ENCODE measurements around the gene C1orf141. TPM values are rescaled to one million over a fixed set of nuclear protein-coding genes. Genes with fewer than 3 reads are reported as not detected.

Gene C1orf141
- total and polyA plus RNA-seq, 2 donors (not counting 3 experiments of a cell fraction or from before 2014, with no cell fraction given) = not detected

GRCh38 chr1:67173988-67174387 lies 39.2 kb upstream of the C1orf141 start:
- Histone ChIP-seq H3K9me3 (replicated peaks; ENCODE audit: control insufficient read depth, insufficient read depth, low read length) (no peaks in the 10 kb centered on the region), H3K4me2 (ENCODE audit: insufficient read depth, low read length) (no peak overlapping the region), H3K4me3 (replicated peaks in 1 of 3; ENCODE audit: insufficient read depth in 1 of 3, low read depth in 1 of 3, low read length in 3 of 3) (no peak overlapping the region), H3K79me2 (ENCODE audit: control insufficient read depth, insufficient read depth, low read length) (no peaks in the 10 kb centered on the region), H2AFZ (ENCODE audit: low read depth, low read length) (no peak overlapping the region), H4K20me1 (replicated peaks; ENCODE audit: control insufficient read depth, extremely low read depth, insufficient read depth, low read length) (no peaks in the 10 kb centered on the region), H3K4me1 (ENCODE audit: control insufficient read depth, extremely low read depth, insufficient read depth, low read length) (no peaks in the 10 kb centered on the region), H3K9me1 (replicated peaks; ENCODE audit: control insufficient read depth, extremely low read depth, insufficient read depth, low read length) (no peaks in the 10 kb centered on the region), H3K27ac (ENCODE audit: insufficient read depth, low read depth, low read length) (no peak overlapping the region), H3K36me3 (ENCODE audit: control insufficient read depth in 2 of 2, extremely low read depth in 1 of 2, insufficient read depth in 2 of 2, low read length in 2 of 2) (no peaks in the 10 kb centered on the region), H3K27me3 (ENCODE audit: control insufficient read depth in 2 of 2, insufficient read depth in 2 of 2, low read length in 2 of 2) (peaks cover 3 to 5% of the 10 kb centered on the region in 2 experiments), H3K9ac (replicated peaks; ENCODE audit: extremely low read depth, insufficient read depth, low read length) (no peak overlapping the region)
- DNase-seq (ENCODE audit: low read depth, low spot score) (no peak), FAIRE-seq (no peak)
- dilution Hi-C loops (cut with MboI; ENCODE audit: extremely low pct_ligation_motif_present, low sequenced_read_pairs) (no loop called here), intact Hi-C loops (cut with micrococcal nuclease) (no loop called here)
- POLR2A ChIA-PET = no interaction called here
- CTCF ChIA-PET = no interaction called here
- BruUV-seq (replicated peaks) = no TSS peak
- TF ChIP-seq MAX (IDR thresholded peaks at IDR 0.05; ENCODE audit: insufficient read depth, insufficient read length) = no peak
- no peak for TF ChIP-seq CTCF (IDR thresholded peaks at IDR 0.05; ENCODE audit: extremely low read depth in 1 of 2, insufficient read depth in 1 of 2, low read depth in 1 of 2, low read length in 2 of 2)
- no peak for TF ChIP-seq POLR2A (IDR thresholded peaks at IDR 0.05; ENCODE audit: low read depth, low read length)
- TF ChIP-seq FOS (IDR thresholded peaks at IDR 0.05; ENCODE audit: borderline replicate concordance, insufficient read depth, low read length) = no peak
- TF ChIP-seq GATA2 (IDR thresholded peaks at IDR 0.05; ENCODE audit: insufficient read depth, insufficient read length, low read depth, low read length) = no peak
- TF ChIP-seq MYC (IDR thresholded peaks at IDR 0.05; ENCODE audit: low read depth, low read length) = no peak
- no peak for TF ChIP-seq JUN (IDR thresholded peaks at IDR 0.05; ENCODE audit: borderline replicate concordance, insufficient read depth, insufficient read length, low read depth)
- no peak for TF ChIP-seq EZH2 (IDR thresholded peaks at IDR 0.05; ENCODE audit: borderline replicate concordance, low read depth, low read length, severe bottlenecking)
- TF ChIP-seq POLR2AphosphoS5 (IDR thresholded peaks at IDR 0.05; ENCODE audit: insufficient read depth, low read depth, low read length) = no peak

All from endothelial cell of umbilical vein (primary cell).